HG02943 (cell line): Measurements from ENCODE around the gene XPR1.

Source experiments
- ATAC-seq: cut with Tn5 transposase; IDR thresholded peaks from one replicate; pipeline ENCODE4 v1.9.1; 2021; ENCODE audit warnings: mild to moderate bottlenecking, low read depth, moderate library complexity; ENCODE audit not compliant: unreplicated experiment

Gene XPR1

DNA sequence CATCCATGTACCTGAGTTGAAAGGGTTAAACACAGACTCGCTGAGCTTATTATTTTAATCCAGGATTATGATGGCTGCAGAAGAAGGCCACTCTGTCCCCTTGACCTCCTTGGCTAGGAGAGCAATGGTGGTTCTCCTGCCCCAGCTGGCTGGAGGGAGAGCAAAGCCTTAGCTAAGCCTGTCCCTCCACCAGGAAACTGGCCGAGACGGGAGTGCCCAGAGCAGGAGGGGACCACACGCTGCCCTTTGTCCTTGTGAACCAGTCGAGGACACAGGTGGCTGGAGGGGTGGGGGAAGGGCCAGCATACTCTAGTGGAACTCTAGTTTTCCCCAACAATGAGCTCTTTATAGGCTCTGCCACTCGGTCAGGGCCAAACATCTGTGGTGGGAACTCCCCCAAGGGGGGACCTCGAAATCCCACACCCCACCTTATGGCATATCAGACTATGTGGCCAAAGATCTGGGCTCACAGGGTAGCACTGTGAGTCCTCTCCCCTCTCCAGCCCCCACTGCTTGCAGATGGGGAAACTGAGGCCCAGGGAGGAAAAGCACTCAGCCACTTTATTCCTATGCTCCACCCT lies 293.7 kb downstream of the XPR1 start:
- ATAC-seq: no peak

DNA sequence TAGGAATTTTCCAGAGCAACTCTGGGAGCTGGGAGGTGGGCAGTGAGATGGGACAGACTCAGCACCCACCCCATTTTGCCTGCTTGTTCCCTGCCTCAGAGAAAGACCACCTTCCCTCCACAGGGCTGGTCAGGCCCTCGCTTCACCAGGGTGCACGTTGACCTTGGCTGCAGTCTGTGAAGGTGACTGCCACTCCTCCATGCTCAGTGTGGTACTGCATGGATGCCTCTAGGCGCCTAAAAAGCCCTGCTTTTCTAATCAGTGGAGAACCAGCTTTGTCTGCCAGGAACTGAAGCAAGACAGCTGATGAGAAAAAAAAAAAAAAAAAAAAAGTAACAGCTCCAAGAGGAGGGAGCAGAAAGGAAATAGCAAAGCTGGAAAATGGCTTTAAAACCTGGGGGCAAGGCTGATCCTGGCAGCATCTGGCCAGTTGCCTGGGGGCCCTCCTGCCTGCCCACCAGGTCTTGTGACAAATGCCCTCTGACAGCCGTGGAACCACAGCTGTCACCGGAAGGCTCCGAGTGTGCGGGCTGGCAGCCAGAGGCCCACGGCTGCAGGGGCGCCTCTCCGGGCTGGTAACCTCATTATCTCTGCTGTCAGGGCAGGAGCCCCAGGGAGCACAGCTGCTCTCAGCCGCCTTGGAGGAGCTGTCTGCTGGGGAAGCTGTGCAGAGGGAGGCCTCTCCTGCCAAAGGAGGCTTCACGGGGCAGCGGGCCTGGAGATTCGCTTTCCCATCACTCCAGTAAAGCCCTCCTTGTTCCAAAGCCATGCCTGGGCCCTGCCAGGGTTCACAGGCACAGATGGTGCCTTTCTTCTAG lies 294.6 kb downstream of the XPR1 start:
- no peak for ATAC-seq

DNA sequence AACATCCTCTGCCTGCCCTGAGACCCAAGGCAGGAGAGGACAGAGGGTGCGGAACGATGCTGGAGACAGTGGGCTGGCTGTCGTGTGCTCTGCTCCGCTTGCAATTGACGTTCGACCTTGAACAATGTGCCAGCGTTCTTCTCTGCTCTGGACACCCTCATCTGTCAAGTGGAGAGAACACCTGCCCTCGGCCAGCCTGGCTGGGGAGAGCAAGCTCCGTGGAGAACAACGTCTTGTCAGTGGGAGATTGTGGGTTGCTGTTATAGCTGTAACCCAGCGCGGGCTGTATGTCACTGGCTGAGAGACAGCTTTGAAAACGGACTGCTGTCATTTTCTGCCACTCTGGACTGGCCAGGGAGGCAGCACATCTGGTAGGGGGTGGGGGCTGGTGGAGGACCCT lies 295.5 kb downstream of the XPR1 start:
- no peak for ATAC-seq

DNA sequence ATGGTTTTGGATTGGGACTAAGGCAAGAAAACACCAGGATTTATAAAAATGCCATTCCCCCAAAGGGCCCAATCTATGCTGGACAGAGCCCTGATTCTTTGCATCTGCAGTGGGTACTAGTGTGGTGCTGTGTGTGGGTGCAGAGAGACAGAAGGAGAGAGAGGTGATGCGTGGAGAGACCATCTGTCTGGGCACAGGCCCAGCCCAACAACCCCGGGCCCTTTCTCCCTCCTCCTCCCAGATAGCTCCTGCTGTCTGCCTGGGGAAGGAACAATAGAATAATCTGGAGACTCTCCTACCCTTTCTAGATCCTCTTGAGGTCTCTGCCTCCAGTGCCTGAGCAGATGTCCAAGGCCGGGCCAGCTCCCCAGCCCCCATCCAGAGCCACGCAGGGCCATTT lies 296.0 kb downstream of the XPR1 start:
- ATAC-seq: no peak

DNA sequence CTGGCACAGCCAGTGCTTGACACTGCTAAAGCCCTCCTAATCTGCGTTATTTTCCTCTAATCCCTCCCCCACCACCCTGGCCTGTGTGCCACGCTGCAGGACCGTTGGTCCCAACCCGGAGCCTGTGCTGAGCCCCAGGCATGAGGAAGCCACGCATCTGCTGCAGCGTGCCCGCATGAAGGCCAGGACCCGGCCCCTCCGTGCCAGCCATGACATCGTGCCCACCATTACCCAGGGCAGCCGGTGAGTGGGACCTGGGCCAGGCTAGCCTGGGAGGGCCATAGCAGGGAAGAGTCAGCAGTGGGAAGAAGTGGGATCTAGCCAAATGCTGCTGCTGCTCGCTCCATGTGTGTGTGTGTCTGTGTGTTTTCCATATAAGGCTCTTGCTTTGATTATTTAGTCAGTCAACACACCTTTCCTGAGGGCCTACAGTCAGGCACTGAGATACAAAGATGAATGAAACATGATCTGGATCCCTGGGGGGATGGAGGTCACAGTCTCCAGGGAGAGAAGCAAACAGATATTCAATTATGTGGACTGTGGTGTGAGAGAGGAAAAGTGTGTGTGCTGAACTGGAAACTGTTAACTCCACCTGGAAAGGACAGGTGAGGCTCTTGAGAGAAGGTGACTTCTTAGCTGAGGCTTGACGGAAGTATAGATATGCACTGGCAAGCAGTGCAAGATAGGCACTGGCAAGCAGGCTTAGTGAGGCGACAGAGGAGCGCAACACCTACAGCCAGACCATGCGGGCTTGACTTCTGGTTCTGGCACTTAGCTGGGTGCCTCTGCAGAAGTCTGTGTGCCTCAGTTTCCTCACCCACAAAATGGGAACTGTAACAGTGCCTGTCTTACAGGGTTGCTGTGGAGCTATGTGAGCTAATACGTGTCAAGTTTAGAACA lies 296.8 kb downstream of the XPR1 start:
- no peak for ATAC-seq

DNA sequence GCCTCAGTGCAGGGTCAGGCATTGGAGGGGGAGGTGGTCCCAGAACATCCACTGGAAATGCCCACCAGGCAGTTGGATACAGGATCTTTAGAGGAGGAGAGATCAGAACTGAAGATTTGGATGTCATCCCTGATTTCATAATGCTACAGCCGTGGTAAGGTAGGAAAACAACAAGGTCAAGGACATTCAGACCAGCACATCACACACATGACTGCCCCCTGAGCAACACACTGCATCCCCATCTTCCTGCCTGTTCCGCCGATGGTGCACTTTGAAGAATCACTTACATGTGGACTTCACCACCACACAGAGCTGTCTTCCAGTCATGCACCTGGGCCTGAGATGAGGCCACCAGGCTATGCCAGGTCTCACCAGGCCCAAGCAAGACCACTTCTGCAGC lies 297.6 kb downstream of the XPR1 start:
- no peak for ATAC-seq

DNA sequence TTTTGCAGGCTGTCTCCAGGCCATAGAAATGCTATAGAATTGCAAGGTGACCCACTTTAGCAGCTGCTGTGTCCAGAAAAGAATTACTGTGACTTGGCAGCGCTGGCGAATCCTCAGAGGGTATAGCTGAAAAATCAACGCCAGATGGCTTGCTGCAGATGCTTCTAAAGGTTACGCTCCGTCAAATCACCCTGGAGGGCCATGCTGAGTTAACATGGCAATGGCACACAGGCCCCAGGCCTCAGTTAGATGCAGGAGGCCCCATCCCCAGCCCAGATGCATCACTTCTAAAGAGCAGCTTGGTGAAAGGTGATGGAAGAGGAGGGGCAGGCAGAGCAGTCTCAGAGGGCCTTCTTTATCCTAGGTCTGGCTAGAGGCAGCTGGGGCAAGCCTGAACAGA lies 298.9 kb downstream of the XPR1 start:
- no peak for ATAC-seq

DNA sequence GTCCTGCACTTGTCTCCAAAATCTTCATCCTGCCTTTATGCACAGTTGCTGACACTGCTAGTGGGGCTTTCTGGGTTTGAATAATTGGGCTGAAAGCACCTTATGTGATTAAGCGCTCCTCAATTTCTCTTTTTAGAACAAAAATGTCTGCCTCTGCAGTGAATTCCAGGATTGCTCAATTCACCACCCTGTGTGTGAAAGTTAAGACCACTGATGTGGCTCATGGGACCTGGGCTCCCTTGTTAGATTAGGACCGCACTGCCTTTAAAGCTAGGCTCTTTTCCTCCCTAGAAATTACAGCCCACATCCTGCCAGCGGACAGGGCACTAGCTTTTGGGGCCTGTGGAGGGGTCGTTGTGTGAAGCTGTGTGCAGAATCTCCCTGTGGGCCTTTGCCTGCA lies 299.7 kb downstream of the XPR1 start:
- no peak for ATAC-seq

DNA sequence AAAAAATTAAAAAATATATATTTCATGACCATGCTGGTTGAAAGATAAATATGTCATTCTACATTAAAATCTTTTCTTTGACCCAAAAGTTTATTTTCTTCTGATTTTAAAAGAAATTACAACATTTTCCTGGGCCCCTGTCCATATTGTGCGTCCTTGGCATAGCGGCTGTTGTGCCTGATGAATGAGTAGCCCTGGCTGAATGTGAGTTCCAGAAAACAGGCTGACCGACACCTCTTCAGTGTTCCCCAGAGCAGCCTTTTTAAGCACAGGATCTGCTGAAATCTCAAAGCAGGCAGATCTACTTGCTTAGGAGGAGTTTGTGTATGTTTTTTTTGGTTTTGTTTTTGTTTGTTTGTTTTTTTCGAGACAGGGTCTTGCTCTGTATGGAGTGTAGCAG lies 300.6 kb downstream of the XPR1 start:
- ATAC-seq: no peak

DNA sequence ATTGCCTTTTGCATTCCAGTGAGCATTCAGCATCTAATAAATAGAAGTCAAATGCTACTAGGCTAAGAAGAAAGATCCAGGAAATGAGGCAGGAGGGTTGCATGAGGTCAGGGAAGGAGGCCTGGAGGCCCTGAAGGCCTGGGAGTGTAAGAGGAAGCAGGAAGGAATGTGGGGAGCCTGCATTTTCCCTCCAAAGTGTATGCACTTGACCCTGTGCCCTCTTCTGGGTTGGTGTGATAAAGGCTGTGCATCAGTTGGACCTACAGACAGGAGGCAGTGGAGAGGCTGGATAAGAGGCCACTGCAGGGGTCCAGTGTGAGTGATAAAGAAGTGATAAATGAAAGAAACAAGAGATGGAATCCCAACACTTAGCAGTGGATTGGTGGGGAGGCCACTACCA lies 301.3 kb downstream of the XPR1 start:
- no peak for ATAC-seq

DNA sequence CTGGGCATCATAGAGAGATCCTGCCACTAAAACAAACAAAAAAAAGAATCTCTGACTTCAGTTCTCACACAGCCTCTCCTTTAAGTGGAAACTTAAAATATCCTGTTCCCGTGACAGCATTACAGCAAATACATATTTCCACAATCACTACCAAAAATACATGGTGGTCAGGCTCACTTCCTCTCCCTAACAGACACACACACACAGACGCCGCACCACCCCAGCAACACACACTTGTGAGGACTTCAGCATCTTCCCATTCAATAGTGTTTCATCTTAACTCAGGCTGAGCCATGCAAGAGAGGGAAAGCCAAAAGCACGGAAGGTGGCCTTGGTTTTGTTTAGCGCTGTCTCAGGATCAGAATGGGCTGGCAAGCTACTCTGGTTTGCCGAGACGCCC lies 302.7 kb downstream of the XPR1 start:
- no peak for ATAC-seq

DNA sequence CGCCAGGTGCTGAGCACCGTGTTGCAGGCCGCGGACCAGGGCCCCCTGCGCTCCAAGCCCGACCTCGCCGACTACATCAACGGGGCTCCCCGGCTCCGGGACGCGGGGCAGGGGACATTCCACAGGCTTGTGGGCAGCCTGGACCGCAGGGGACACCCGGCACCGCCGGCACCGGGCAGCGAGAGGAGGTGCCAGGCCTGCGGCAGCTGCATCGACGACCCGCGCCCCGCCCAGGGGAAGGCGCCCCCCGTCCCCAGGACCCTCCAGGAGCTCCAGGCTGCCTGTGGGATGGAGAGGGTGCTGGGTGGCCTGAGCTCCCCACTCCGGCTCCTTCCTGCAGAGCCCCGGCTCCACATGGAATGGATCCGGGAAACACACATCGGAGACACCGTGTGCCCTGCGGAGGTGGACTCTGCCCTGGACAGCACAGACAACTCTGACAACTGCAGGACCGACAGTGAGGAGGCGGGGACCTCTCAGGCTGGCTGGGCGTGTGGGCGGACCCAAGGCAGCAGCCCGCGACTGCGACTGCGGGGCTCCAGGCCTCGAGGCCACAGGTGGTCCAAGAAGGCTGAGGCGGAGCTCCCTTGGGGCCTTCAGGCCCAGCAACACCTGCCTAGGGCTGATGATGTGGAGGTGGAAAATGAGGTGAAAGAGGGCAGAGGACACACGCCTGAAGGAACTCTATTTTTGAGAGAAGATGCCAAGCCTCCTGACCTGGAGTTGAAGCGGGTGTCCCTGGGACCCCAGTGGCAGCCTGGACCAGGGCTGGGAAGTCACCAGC lies 303.7 kb downstream of the XPR1 start:
- ATAC-seq: no peak

DNA sequence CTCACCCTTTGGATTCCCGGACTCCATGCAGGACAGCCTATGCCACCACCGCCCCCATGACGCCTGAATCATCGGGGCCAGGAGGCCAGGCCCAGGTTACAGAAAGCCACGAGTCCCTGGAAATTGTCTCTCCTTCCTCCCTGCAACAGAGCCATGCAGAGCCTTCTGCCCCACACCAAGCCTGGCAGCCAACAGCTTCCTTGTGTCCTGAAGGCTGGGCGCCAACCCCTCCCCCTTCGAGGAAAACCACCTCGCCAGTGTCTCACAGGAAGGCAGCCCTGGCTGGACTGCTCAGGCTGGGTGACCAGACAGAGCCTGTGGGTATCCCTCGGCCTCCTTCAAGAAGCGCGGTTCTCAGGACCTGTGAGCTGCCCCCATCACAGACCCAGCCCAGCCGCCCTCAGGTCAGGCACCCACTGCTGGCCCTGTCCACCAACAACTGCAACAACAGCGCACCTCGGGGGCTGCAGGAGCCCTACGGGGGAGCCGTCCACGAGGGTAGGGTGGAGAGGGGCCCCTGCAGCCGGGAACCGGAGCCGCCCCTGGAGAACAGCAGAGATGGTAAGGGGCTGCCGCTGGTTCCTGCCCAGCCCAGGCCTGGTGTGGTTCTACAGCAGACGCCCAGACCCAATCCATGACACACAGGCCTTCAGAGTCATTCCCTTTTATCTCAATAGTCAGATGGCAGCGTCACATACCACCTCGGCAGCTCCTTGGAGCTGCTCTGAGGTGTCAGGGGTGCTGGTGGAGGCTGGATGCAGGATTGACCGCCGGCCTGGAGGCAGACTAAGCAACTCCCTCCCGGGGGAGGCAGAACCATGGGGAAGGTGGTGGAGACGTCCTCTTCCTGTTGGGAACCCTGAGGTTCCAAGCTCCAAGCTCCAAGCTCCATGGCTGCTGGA lies 304.5 kb downstream of the XPR1 start:
- ATAC-seq: no peak

DNA sequence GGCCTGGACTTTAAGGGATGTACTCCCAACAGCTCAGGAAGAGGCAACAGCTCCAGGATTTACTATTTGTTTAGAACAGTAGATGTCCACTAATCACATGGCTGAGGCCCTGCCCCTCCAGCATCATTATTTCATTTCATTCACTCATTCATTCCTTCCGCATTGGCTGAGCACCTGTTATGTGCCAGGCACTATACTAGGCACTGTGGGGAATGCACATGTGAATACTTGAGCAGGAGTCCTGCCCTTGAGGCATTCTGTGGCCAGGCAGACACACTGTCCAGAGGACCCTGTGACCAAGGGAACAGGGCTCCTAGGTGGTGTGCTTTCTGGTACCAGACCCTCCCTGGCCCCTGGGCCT lies 305.2 kb downstream of the XPR1 start:
- no peak for ATAC-seq

DNA sequence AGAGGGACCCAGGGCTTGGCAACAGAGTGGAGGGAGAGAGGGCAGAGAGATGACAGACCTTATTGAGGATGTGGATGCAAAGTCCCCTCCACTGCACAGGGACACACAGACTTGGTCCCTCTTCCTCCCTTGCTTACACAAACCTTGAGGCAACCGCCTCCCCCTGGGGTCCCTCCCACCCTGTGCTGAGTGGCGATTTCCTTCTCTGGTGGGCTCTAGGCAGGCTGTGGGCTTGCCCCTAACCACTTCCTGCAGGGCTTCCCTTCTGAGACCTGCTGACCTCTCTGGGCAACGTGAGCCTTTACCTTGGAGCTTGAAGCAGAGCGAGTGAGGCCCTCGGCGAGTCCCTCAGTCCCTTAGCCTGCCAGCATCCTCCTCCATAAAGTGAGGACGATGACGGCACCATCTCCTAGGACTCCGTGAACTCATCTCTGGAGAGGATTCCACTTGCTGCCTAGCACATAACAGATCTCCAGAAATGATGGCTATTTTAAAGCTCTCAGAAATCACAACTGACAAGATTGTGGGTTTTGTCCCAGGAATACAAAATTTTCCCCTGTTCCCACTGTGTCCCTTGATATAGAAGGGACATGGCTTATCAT lies 305.9 kb downstream of the XPR1 start:
- ATAC-seq: no peak

DNA sequence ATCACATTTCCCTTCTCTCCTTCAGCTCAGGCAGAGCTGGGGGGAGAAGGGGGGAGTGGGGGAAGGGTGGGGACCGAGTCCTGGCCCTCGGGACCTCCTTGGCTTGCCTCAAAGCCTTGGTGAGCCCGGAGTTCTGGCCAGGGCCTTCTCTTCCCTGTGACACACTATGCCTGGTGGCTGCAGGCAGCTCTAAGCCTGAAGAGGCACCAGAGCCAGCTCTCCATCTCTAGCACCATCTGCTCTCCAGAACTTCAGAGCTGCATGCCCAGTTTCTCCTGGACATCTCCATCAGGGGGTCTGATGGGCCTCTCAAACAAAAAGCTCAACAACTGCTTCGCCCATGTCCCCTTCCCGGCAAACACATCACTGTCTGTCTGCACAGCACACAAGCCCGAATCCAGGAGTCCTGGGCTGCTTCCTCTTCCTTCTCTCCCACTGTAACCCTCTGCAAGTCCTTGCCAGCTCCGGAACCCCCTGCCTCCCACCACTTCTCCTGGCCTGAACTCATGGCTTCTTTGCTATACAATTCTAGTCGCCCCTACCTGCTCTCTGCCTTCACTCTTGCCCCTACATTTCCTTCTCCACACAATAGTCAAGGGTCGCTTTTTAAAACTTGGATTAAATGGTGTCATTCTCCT lies 307.4 kb downstream of the XPR1 start:
- no peak for ATAC-seq

DNA sequence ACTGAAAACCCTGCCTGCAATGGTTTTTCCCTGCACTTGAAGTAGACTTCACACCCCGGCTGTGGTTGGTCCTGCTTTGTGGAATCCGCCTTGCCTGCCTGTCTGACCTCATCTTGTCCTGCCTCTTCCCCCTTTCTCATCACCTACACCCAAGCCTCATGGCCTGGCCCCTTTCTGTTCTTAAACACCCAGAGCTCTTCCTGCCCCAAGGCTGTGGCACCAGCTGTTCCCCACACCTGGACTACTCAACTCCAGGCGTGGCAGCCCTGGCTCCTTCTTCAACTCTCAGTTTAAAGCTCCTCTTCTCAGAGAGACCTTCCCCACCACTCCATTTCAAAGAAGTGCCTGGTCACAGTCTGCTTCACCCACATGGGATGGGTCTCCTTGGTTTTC lies 307.9 kb downstream of the XPR1 start:
- ATAC-seq: no peak
